Brain microvascular endothelial cell (primary cell): ENCODE results near the gene PAK2.

Source experiments
- DNase-seq: peaks from one replicate; pipeline ENCODE4 v3.0.0-alpha.2; 2020
- H3K27ac ChIP-seq: fragments of 250-450 bp; sonication (Bioruptor Pico); 2 replicates; pipeline ENCODE4 v1.5.1; 2020; ENCODE audit warnings: mild to moderate bottlenecking, moderate library complexity
- H3K27me3 ChIP-seq: fragments of 250-450 bp; sonication (Bioruptor Pico); replicated peaks from 2 replicates; pipeline ENCODE4 v1.5.1; 2020; ENCODE audit warnings: mild to moderate bottlenecking
- H3K36me3 ChIP-seq: fragments of 250-450 bp; sonication (Bioruptor Pico); replicated peaks from 2 replicates; pipeline ENCODE4 v1.5.1; 2020; ENCODE audit warnings: mild to moderate bottlenecking
- H3K4me3 ChIP-seq: 2 replicates; pipeline ENCODE4 v1.5.1; 2011; ENCODE audit warnings: low read depth, mild to moderate bottlenecking, control low read depth, low read length, moderate library complexity
- in situ Hi-C: cut with HindIII; loops from 2 replicates; pipeline ENCODE4 v1.10.0; 2017; ENCODE audit warnings: low sequenced_read_pairs, low pct_ligation_motif_present
- TF ChIP-seq, protein P1 (sequence below): IDR thresholded peaks from 2 replicates; pipeline ENCODE4 v1.5.1; 2011; ENCODE audit warnings: low read depth, mild to moderate bottlenecking, moderate library complexity, low read length, control low read depth, inconsistent platforms; ENCODE audit errors: missing control alignments

PAK2 gene

DNA sequence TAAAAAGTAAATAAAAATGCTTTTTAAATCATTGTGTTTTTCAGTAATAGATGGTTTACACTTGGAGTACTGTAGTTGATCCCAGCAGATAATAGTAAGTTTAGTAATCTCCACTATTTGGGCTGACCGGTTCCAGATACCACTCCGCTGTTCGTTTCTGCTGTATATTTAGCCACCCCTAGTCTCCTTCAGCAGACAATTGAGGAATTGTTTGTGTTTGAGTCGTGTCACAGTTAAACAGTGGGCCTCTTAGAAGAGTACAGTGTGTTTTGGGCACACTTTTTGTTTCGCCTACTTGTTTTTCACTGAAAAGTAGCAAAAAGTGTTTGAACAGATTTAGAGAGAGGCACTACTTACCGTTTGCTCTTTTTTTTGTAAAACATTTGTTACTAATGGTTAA, 33.2 kb downstream of the PAK2 start:
- no peak for DNase-seq
- in situ Hi-C loops, result no loop called here
- no peaks in the 10 kb centered on the region for H3K36me3 ChIP-seq
- H3K4me3 ChIP-seq, result no peak overlapping the region
- H3K27ac ChIP-seq, result no peak overlapping the region
- TF ChIP-seq, protein P1, sequence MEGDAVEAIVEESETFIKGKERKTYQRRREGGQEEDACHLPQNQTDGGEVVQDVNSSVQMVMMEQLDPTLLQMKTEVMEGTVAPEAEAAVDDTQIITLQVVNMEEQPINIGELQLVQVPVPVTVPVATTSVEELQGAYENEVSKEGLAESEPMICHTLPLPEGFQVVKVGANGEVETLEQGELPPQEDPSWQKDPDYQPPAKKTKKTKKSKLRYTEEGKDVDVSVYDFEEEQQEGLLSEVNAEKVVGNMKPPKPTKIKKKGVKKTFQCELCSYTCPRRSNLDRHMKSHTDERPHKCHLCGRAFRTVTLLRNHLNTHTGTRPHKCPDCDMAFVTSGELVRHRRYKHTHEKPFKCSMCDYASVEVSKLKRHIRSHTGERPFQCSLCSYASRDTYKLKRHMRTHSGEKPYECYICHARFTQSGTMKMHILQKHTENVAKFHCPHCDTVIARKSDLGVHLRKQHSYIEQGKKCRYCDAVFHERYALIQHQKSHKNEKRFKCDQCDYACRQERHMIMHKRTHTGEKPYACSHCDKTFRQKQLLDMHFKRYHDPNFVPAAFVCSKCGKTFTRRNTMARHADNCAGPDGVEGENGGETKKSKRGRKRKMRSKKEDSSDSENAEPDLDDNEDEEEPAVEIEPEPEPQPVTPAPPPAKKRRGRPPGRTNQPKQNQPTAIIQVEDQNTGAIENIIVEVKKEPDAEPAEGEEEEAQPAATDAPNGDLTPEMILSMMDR, result no peak
- no peaks in the 10 kb centered on the region for H3K27me3 ChIP-seq

DNA sequence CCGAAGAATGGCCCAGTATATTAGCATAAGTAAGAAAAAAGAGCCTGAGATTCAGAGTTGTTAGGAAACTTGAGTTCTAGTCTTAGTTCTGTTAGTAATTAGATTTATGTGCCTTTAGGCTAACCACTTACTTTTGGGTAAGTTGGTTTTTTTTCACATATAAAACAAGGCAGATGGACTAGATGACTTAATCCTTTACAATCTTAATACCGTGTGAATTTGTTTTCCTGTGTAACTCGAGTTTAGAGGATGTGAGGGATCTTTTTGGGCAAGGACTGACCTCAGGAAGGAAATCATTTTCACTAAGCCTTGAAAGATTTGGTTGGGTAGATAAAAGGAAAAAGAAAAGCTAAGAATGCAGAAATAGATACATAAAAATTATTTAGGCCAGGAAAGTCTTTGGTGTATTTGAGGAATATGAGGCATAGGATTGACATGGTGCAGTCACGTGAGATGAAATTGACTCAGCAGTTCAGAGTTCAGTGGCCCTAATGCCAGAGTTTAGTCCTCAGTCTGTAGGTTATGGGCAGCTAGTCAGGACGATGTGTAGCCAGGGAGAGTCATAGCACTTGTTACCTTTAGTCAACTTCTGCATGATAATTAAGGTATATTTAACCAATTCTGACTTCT, 34.6 kb downstream of the PAK2 start:
- Histone ChIP-seq H3K27ac (peak overlapping the region; percentile 23), H3K27me3 (no peaks in the 10 kb centered on the region), H3K4me3 (no peak overlapping the region), H3K36me3 (no peaks in the 10 kb centered on the region)
- TF ChIP-seq, protein P1, result no peak
- no peak for DNase-seq
- in situ Hi-C loops, result no loop called here

DNA sequence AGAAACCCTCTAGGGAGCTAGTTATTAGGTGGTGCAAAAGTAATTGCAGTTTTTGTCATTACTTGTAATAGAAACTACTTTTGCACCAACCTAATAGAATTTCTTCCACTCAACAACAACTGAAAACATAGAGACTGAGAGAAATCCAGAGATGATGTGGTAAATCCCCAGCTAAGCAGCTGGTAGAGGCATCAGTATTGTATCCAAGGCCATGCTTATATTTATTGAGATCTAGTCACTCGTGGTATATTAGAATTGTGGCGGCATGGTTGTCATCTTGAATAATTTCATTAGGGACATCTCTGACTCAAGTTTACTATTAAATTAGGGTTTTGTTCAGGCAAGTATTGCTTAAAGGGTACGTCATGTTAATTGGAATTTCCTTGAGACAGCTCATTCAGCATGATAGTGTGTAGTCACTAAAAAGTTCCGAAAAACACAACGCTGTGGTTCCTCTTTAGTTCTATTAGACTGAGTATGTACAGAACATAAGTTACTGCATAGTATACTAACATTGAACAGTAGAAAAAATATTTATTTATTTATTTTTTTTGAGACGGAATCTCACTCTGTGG, 35.3 kb downstream of the PAK2 start:
- TF ChIP-seq, protein P1, result no peak
- no peak for DNase-seq
- Histone ChIP-seq H3K4me3 (no peak overlapping the region), H3K27me3 (no peaks in the 10 kb centered on the region), H3K27ac (peak overlapping the region; percentile 20), H3K36me3 (peaks cover 4% of the 10 kb centered on the region)
- in situ Hi-C loops, result no loop called here

DNA sequence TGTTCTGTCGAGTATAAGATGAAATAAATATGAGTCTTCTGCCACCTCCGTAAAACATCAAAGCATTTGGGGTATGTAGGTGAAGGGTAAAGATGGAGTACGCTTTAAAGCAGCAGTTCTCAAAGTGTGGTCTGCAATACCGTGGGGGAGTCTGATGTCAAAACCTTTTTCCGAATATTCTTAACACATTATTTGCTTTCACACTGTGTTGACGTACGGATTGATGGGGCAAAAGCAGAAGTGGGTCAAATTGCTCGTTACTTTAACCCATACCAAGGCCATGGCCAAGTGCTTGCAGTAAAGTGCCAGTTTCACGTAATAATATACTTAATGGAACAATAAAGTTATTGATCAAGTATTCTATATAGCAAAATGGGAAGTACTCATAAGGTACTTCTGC, 36.3 kb downstream of the PAK2 start:
- H3K27me3 ChIP-seq, result no peaks in the 10 kb centered on the region
- DNase-seq, result no peak
- no peak overlapping the region for H3K27ac ChIP-seq
- TF ChIP-seq, protein P1, result no peak
- H3K4me3 ChIP-seq, result no peak overlapping the region
- H3K36me3 ChIP-seq, result peaks cover 9% of the 10 kb centered on the region
- in situ Hi-C loops, result no loop called here

DNA sequence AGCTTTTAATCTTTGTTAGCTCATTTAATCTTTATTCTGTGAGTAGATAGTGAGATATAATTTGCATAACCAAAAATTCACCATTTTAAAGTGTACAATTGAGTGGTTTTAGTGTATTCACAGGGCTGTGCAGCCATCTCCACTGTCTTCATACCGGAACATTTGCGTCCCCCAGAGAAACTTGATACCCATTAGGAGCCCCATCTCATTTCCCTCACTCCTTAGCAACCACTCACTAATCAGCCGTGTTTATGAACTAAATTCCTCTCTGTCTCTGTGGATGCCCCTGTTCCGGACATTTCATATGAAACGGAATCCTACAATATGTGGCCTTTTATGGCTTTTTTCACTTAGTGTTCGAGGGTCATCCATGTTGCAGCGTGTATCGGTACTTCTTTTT, 38.2 kb downstream of the PAK2 start:
- Histone ChIP-seq H3K36me3 (peaks cover 9% of the 10 kb centered on the region), H3K27ac (no peak overlapping the region), H3K27me3 (no peaks in the 10 kb centered on the region), H3K4me3 (no peak overlapping the region)
- no peak for DNase-seq
- TF ChIP-seq, protein P1, result no peak
- in situ Hi-C loops, result no loop called here

DNA sequence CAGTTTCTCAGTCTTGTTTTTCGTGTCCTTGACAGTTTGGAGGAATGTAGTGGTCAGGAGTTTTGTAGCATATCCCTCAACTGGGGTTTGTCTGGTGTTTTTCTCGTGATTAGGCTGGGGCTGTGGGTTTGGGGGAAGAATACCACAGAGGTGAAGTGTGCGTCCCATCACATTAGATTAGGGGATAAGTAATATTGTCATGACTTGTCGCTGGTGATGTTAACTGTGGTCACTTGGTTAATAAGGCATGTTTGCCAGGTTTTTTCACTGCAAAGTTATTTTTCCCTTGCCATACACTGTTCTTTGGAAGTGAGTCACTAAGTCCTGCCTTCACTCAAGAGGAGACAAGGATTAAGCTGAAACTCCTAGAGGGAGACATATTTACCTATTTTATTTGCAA, 39.1 kb downstream of the PAK2 start:
- peak; percentile 77 for DNase-seq
- H3K27ac ChIP-seq, result peak overlapping the region; percentile 57
- H3K36me3 ChIP-seq, result peaks cover 14% of the 10 kb centered on the region

More for the DNA sequence above, 39.1 kb downstream of the PAK2 start:
- TF ChIP-seq, protein P1, result no peak
- H3K4me3 ChIP-seq, result no peak overlapping the region
- in situ Hi-C loops, result no loop called here
- H3K27me3 ChIP-seq, result no peaks in the 10 kb centered on the region
